Measurements from ENCODE around the gene RIBC1. TPM values are rescaled to one million over a fixed set of nuclear protein-coding genes. Genes with fewer than 3 reads are reported as not detected.

RIBC1 gene
- 0.74 to 0.88 TPM (median 0.85 TPM) in 5 replicates for total RNA-seq (2022; extraction: Qiagen RNA extraction)

GRCh38 chrX:53422861-53423306 is at the start of gene RIBC1:
RIBC1 (plus strand) TSS chrX:53422873; CDS start chrX:53426277, 3,404 bp downstream.

GRCh38 chrX:53422086-53422860 is 400 bp upstream of the RIBC1 start, which contains the start of gene SMC1A:
SMC1A (minus strand) TSS chrX:53422654; CDS start chrX:53422600, 54 bp downstream.

DNA sequence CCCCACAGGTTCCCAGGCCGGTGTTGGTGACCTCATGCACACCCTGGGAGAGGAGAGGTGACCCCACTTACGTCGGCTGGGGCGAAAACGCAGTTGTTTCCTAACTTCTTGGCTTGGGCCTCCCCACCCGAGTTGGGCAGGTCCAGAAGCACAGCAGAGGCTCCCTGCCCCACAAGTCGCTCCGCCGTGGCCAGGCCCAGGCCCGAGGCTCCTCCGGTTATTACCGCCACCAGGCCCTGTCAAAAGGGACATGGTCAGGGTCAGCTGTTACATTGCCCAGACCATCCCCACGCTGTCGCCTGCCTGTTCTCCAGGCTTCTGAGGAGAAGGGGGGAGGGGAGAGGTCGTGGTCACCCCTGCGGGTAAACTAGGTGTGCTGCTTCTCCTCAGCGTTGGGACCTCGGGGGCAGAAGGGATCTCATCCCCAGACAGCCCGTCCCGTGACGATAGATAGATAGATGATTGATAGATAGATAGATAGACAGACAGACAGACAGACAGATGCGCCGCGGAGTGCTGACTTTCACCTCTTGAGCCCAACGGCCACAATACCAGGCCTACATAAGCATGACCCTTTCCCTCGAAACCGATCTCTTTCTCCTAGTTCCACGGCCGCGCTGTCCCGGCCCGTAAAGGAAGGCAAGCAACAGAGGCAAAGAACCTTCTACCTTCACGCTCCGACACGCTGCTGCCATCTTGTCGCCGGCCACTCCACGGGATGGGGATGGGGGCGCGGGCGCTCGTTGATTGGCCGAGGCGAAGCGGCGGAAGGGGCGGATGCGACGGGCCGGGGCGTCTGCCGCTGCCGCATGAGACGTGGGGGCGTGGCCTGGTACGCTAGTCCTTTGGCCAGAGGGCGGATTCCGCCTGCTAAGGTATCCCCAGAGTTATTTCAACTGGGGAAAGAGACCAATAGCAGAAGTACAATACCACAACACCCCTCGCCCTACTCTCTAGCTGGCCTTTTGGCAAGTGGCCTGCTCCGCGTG is 11.3 kb downstream of the RIBC1 start, which contains the start of gene HSD17B10:
Gene HSD17B10, minus strand, starts transcription at position 720 of the 989 bp plus-strand sequence. Its CDS starts 25 bp downstream, at position 695.

Other genes starting within 250 kb of the RIBC1 start
- gene KDM5C, start 197.7 kb upstream of the RIBC1 start, total RNA-seq (2022; extraction: Qiagen RNA extraction), result 48.0 to 54.2 TPM (median 52.0 TPM) in 5 replicates
- 30.8 to 45.6 TPM (median 40.8 TPM) in 5 replicates for gene IQSEC2, start 141.3 kb upstream of the RIBC1 start, total RNA-seq (2022; extraction: Qiagen RNA extraction)
- gene SMC1A, start 219 bp upstream of the RIBC1 start, total RNA-seq (2022; extraction: Qiagen RNA extraction), result 40.8 to 54.2 TPM (median 48.5 TPM) in 5 replicates
- gene HSD17B10, start 11.5 kb downstream of the RIBC1 start, total RNA-seq (2022; extraction: Qiagen RNA extraction), result 165 to 197 TPM (median 193 TPM) in 5 replicates